ENCODE results near the gene TWNK.

TWNK gene

DNA sequence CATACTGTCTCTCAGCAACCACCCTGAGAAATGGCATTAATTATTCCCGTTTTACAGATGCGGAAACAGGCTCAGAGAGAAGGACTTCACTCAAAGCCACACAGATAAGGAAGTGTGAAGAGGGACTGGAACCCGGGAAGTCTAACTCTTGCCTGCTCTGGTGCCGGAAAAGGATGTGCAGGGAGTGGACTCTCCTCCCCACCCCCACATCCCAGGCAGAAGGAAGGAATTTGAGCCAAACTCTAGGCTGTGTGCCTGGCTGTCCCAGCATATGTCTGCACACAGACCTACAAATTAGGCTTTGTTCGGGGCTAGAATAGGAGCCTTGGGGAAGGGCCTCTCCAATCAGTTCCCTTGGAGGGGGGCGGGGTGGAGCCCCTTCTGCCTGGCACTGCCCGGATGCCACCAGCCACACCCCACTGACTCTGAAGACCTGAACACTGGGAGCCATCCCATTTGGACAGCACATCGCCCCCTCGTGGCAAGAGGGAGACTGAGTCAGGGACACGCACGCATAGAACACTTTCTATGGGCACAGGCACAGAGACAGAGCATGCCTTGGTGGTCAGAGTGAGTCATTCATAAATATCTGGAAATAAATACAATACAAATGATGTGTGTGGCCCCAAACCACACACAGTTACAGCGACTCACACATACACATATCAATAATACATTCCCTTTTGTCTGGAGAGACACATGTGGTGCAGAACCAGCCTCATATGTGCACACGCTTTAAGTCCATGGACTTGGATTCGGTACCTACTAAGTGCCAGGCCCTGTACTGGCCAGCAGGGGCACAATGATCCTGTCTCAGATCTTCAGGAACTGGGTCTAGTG, 25.4 kb downstream of the TWNK start:
- DNase-seq = peak; percentile 80 to 81

DNA sequence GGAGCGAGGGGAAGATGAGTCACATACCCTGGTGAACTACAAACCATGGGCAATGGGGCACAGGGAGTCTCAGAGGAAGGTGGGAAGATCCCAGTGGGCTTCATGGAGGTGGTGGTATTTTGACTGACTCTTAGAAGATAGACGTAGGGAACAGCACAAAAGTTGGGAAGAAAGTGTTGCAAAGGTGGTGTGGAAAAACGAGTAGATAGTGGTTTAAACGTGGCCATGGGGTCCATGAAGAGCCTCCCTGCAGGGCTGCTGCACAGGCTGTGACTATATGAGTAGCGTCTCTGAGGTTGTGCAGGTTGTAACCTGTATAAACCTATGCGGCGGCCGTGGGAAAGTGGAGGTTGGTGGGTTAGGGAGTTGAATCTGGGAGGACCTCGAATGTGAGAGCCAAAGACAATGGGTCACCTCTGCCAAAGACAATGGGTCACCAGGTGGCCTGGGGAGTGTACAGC, 26.1 kb downstream of the TWNK start:
- DNase-seq = no peak

GRCh38 chr10:101014230-101014884, 27.0 kb downstream of the TWNK start:
- DNase-seq = peak; percentile 59 to 78

DNA sequence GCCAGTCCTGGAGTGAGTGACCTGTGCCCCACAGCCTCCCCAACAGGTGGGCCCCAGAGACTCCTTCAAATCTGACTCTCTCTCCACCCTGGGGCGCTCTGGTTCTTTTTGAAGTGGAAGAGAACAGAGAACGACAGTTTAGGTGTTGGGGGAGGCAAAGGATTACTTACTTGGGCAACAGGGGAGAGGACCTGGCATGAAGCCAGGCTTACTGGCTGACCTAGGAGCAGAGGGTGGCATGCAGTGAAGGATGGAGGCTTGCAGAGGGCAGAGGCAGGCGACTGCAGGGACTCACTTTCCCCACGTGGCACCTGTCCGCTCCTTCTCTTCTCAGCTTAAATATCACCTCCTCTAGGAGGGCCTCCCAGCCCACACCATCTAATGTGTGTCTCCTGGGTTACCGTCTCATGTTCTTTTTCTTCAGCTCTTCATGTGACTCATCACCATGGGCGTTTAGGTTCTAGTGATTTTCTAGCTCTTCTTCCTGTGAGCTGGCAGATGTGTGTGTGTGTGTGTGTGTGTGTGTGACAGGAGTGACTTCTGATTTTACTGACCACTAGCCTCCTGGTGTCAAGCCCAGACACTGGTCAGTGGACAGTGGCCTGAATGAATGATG, 27.7 kb downstream of the TWNK start:
- DNase-seq = no peak

DNA sequence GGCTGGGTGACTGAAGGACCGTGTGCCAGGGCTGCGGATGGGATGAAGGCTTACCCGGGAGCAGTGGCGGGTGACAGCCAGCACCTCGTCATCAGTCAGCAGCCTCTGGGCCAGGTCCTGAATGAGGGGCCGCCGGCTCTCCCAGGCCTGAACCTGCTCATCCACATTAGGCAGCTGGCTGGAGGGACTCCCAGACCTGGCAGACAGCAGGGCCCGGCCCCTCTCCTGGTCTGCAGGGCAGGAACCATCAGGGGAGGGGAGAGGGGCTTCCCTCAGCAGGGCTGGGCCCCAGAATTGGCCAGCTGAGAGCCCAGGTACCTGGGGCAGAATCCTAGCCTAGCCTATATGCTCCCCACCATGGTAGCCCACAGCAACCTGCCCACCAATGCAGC, 28.2 kb downstream of the TWNK start:
- no peak for DNase-seq

- DNase-seq = no peak
These were observed 29.5 kb downstream of the TWNK start for GRCh38 chr10:101016814-101017213.

DNA sequence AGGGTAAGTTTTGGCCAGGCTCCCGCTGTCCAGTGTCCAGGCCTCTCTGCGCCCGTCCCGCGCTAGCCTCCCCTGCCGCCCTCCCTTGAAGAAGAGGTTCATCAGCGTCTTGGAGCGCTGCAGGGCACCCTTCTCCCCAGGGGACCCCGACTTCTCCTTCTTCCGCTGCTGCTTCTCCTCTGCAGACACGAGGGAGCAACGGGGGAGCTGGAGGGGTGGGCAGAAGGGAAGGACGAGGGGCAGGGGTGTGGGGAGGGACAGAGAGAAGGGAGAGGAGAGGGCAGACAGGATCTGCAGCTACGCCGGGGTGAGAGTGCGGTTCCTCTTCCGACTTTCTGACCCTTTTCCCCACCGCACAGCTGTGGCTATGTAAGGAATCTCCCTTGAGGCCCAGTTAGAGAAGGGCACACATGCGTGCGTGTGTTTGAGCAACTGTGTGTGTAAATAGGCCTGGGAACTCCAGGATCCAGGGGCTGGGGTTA, 30.8 kb downstream of the TWNK start:
- DNase-seq = no peak

DNA sequence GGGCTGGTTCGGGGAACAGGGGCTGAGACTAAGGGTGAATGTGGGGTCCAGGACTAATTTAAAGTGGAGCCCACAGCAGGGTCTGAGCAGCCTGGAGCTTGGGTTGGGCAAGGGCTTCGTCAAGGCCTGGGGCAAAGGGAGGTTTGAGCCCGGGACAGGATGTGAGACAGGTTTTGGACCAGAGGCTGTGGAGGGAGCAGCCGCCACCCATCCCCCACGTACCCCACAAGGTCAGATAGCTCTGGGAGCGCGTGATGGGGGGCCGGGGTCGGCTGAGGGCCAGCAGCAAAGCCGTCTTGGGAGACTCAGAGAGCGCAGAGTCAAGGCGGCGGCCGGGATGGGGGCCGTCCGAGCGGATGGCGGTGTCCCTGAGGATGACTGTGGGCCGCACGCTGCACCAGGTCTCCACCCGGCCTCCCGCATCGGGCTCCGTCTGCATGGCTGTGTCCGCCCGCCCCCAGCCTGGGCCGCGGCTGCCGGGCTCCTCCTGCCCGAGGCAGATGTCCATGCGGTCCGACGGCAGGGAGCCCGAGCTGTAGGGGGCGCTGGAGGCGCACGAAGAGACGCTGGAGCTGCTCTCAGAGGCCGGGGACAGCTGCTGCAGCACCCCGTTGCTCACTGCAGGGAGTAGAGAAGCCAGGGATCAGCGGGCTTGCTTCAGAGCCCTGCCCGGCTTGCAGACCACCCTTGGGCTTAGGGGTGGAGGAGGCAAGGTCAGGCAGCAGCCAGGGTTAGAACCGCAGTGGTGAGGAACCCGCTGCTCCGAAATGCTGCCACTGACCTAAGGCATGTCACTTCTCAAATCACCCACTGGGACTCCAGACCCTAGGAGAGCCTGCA, 31.5 kb downstream of the TWNK start:
- DNase-seq = peak; percentile 66 to 76

DNA sequence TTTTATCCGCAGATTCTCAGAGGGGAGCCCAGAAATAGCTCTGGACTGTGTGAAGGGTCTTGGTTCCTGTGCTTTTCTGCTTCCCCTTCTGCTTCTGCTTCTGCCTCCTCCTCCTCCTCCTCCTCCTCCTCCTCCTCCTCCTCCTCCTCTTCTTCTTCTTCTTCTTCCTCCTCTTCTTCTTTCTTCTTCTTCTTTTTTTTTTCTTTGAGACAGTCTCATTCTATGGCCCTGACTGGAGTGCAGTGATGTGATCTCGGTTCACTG, 32.0 kb downstream of the TWNK start:
- no peak for DNase-seq

DNA sequence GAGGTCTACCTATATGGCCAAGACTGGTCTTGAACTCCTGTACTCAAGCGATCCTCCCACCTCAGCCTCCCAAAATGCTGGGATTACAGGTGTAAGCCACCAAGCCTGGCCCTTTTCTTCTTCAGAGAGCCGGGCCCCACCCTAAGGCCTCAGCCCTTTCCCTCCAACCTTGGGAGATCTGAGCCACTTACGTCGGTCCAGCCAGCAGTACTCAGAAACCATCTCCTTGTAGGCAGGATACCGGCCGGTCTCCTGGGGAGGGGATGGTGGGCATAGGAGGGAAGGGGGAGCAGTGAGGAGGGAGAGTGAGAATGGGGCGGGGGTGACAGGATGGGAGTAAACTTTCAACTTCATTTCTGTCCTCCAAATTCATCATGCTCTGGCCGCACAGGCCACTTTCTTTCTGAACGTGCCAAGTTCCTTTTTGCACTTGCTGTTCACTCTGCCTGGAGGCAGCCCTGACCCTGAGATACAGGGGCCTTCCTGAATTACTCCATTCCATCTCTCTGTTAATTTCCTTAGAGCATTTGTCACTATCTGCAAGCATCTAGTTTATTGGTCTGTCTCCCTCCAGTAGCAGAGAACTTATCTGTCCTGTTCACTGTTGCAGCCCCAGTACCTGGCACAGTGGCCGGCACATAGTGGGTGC, 33.2 kb downstream of the TWNK start:
- DNase-seq = no peak

GRCh38 chr10:101021239-101021638, 33.9 kb downstream of the TWNK start:
- DNase-seq = no peak

DNA sequence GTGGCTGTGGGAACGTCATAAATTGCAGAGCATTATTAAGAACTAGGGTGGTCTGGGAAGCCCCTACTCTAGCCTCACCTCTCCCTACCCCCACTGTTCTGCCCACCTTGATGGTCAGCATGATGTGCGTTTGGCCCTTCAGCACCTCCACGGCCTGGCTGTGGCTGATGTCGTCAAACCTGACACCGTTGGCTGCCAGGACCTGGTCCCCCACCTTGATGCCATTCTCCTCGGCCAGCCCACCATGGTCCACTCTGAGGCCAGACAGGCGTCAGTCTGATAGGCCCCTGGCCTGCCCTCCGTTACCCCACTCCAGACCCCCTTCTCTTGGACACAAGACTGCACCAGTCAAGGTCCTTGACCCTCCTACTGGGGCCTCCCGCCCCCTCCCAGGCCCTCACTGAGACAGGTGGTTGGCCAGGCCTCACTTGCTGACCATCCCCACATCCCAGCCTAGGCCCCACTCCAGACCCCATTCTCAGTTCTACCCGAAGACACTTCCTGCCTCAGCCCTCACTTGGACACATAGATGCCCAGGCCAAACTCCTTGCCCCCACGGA, 34.4 kb downstream of the TWNK start:
- no peak for DNase-seq

DNA sequence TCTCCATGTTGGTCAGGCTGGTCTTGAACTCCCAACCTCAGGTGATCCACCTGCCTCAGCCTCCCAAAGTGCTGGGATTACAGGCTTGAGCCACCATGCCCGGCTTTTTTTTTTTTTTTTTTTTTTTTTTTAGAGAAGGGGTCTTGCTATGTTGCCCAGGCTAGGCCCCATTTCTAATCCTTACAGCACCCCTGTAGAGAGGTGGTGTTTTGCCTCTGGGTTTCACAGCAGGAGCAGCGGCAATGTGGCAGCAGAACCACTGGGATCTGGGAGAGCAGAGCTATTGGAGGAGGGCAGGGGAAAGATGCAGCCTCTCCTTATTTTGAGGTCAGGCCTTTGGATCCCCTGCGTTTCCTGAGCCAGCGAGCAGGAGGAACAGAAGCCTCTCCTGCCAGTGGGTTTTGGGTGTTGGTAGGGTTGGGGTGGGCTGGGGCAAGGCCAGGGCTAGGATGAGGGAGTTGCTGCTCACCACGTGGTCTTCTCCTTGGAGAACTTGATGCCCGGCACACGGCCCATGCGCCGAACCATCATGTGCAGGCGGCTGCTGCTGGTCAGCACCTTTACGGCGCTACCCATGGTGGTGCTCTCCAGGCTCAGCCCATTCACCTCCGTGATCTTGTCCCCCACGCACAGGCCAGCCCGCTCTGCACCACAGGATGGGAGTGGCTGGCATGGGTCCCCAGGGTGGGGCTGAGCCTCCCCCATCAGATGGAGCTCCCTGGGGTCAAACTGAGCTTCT, 35.8 kb downstream of the TWNK start:
- DNase-seq = no peak

GRCh38 chr10:101027106-101027720, 39.9 kb downstream of the TWNK start:
- DNase-seq = no peak

DNA sequence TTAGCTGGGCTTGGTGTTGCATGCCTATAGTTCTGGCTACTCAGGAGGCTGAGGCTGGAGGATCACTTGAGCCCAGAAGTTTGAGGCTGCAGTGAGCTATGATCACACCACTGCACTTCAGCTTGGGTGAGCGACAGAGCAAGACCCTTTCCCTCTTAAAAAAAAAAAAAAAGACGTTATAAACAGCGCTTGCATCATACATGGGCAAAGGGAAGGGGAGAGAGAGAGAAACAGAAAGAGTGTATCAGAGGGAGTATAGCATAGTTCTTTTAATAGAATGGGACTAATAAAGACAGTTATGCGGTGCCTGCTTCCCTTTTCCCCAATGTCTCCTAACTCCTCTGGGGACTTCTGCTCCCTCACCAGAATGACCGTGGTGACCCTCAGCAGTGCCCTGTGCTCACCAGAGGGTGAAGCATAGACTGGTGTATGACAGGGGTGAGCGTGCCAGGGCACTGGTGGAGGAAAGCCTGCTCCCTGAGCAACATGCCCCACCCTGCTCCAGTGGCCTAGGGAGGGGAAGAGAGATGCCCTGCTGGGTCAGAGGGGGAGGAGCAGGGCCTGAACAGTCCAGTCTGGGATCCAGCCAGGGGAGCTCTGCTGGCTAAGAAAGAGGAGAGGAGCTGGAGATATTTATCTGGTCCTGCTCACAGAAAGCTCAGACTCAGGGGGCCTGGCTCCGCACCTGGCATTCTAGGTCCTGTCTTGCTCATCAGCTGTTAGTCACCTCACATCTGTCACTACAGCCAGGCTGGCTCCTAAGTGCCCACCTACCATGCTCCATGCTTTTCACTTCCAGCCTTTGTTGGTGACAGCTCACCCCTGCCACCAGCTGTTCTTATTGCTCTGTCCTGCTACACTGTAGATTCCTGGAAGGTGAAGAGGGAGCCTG, 41.3 kb downstream of the TWNK start:
- DNase-seq = no peak

- no peak for DNase-seq
These were observed 42.4 kb downstream of the TWNK start for GRCh38 chr10:101029520-101030295.

GRCh38 chr10:101030496-101031127, 43.3 kb downstream of the TWNK start:
- no peak for DNase-seq

GRCh38 chr10:101031128-101031795, 43.9 kb downstream of the TWNK start, which contains the start of the genes PDZD7 and SFXN3:
TSS of gene PDZD7 (minus strand) at chr10:101031129. CDS start at chr10:101030219, 910 bp downstream.
TSS of gene SFXN3 (plus strand) at chr10:101031234. CDS start at chr10:101034695, 3,461 bp downstream.
- DNase-seq = peak; percentile 95 to 97
